Panc1 (cell line): ENCODE results near the gene HINT2.

Source experiments
- POLR2AphosphoS5 ChIP-seq: IDR thresholded peaks from 2 replicates; pipeline ENCODE4 v1.6.1; 2012; ENCODE audit warnings: mild to moderate bottlenecking, low read depth, low read length, moderate library complexity
- SIN3A ChIP-seq: IDR thresholded peaks from 2 replicates; pipeline ENCODE4 v1.6.1; 2012; ENCODE audit warnings: low read depth, mild to moderate bottlenecking, low read length, moderate library complexity, borderline replicate concordance; ENCODE audit not compliant: insufficient read depth
- TF ChIP-seq, protein P1 (sequence below): fragments of 450-650 bp; IDR thresholded peaks from 2 replicates; pipeline ENCODE4 v1.5.1; 2017; ENCODE audit warnings: mild to moderate bottlenecking
- TF ChIP-seq, protein P2 (sequence below), 2 experiments: IDR thresholded peaks; 2 replicates each; pipeline ENCODE4 v1.6.1; 2011 to 2012; ENCODE audit warnings: low read depth in 2 of 2, control low read depth in 1 of 2, low read length in 1 of 2, mild to moderate bottlenecking in 1 of 2, moderate library complexity in 1 of 2; ENCODE audit not compliant: insufficient read depth in 1 of 2

DNA sequence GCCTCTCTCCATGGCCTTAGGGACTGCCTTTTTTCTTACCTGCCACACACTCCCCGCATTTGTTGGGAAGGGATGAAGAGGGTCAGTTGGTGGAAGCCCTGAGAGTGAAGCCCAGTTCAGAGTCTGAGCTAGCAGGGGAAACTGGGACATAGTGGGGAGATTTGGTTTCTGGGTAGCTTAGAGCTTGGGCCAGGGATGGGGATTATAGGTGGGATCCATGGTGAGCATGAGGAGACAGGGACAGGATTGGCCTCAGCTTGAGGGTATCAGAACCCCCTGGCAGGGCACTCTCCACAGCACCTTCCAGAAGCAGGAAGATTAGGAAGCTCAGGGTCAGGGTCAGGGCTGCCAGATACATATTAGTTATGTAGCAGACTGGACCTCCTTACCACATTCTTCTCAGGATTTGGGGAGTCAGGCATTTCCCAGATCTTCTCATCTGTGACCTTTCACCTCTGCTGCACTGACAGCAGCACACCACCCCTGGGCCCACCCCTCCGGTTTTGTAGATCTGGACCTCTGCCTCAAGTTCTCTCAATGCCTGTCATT is 37.5 kb upstream of the HINT2 start:
- TF ChIP-seq, protein P1, sequence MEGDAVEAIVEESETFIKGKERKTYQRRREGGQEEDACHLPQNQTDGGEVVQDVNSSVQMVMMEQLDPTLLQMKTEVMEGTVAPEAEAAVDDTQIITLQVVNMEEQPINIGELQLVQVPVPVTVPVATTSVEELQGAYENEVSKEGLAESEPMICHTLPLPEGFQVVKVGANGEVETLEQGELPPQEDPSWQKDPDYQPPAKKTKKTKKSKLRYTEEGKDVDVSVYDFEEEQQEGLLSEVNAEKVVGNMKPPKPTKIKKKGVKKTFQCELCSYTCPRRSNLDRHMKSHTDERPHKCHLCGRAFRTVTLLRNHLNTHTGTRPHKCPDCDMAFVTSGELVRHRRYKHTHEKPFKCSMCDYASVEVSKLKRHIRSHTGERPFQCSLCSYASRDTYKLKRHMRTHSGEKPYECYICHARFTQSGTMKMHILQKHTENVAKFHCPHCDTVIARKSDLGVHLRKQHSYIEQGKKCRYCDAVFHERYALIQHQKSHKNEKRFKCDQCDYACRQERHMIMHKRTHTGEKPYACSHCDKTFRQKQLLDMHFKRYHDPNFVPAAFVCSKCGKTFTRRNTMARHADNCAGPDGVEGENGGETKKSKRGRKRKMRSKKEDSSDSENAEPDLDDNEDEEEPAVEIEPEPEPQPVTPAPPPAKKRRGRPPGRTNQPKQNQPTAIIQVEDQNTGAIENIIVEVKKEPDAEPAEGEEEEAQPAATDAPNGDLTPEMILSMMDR: no peak
- TF ChIP-seq POLR2AphosphoS5: no peak
- TF ChIP-seq SIN3A: no peak
- TF ChIP-seq, protein P2, sequence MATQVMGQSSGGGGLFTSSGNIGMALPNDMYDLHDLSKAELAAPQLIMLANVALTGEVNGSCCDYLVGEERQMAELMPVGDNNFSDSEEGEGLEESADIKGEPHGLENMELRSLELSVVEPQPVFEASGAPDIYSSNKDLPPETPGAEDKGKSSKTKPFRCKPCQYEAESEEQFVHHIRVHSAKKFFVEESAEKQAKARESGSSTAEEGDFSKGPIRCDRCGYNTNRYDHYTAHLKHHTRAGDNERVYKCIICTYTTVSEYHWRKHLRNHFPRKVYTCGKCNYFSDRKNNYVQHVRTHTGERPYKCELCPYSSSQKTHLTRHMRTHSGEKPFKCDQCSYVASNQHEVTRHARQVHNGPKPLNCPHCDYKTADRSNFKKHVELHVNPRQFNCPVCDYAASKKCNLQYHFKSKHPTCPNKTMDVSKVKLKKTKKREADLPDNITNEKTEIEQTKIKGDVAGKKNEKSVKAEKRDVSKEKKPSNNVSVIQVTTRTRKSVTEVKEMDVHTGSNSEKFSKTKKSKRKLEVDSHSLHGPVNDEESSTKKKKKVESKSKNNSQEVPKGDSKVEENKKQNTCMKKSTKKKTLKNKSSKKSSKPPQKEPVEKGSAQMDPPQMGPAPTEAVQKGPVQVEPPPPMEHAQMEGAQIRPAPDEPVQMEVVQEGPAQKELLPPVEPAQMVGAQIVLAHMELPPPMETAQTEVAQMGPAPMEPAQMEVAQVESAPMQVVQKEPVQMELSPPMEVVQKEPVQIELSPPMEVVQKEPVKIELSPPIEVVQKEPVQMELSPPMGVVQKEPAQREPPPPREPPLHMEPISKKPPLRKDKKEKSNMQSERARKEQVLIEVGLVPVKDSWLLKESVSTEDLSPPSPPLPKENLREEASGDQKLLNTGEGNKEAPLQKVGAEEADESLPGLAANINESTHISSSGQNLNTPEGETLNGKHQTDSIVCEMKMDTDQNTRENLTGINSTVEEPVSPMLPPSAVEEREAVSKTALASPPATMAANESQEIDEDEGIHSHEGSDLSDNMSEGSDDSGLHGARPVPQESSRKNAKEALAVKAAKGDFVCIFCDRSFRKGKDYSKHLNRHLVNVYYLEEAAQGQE (IDR thresholded peaks at IDR 0.05; ENCODE audit: insufficient read depth in 1 of 2, low read depth in 2 of 2, low read length in 1 of 2): no peak
